GM18520 (cell line): Measurements from ENCODE around the gene CYP27A1.

ENCODE experiments used
- ATAC-seq: cut with Tn5 transposase; IDR thresholded peaks from one replicate; pipeline ENCODE4 v1.9.1; 2021; ENCODE audit not compliant: unreplicated experiment

Gene CYP27A1

GRCh38 chr2:218809515-218809914 is 27.6 kb downstream of the CYP27A1 start:
- no peak for ATAC-seq

DNA sequence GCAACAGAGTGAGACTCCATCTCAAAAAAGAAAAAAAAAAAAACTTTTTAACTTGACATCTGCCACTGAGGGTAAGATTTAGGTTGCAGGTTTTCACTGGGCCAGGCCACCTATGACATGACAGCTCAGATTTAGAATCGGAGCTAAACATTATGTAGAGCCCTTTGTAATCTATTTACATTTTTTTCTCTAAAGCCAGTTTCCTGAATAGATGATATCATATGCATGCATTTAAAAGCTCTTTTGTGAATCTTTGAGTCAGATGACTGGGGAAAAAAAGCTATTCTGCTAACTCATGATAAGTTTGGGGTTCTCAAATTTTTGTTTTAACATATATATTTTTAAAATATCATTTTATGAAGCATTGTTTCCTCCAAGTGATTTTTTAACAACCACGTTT is 28.3 kb downstream of the CYP27A1 start:
- no peak for ATAC-seq

GRCh38 chr2:218811382-218811781 is 29.4 kb downstream of the CYP27A1 start:
- no peak for ATAC-seq

- no peak for ATAC-seq
These were observed 30.3 kb downstream of the CYP27A1 start for GRCh38 chr2:218812096-218812815.

- ATAC-seq: no peak
These were observed 30.9 kb downstream of the CYP27A1 start for GRCh38 chr2:218812861-218813260.

DNA sequence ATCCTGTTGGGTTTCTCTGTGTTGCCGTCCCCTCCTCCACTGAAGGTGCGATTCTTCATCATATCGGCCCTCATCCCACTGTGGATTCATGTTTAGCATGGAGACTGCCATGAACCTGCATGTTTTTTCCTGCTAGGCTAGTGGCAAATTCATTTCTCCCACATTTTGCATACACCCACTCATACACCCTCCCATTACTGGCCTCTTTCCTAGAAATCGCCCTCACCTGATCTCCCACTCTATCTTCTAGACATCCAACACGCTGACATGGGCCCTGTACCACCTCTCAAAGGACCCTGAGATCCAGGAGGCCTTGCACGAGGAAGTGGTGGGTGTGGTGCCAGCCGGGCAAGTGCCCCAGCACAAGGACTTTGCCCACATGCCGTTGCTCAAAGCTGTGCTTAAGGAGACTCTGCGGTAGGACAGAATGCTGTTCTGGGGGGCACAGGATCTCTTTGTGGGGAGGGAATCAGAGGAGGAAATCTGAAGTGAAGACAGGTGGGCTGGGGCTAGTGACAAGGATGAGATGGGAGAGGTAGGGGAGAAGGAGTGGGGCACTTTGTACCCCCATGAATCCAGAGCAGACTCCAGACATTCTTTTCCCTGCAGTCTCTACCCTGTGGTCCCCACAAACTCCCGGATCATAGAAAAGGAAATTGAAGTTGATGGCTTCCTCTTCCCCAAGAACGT is 32.0 kb downstream of the CYP27A1 start:
- no peak for ATAC-seq

- ATAC-seq: no peak
These were observed 32.7 kb downstream of the CYP27A1 start for GRCh38 chr2:218814540-218815243.

DNA sequence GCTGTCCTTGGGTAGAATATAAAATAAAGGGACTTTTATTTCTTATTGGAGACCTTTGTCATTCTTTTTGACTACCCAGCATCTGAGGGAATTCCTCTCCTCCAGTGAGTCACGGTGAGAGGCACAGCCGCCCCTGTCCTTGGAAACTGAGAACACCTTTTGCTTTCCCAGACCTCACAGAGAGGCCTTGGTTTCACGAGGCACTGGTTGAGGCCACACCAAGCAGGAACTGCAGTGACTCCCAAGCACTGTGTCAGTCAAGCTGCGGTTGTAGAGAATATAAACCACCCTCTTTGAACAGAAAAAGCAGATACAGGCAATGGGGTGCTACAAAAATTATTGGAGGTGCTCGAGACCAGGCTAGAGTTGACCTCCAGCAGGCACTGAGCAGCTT is 33.3 kb downstream of the CYP27A1 start:
- no peak for ATAC-seq

GRCh38 chr2:218815649-218816048 is 33.7 kb downstream of the CYP27A1 start:
- ATAC-seq: no peak

DNA sequence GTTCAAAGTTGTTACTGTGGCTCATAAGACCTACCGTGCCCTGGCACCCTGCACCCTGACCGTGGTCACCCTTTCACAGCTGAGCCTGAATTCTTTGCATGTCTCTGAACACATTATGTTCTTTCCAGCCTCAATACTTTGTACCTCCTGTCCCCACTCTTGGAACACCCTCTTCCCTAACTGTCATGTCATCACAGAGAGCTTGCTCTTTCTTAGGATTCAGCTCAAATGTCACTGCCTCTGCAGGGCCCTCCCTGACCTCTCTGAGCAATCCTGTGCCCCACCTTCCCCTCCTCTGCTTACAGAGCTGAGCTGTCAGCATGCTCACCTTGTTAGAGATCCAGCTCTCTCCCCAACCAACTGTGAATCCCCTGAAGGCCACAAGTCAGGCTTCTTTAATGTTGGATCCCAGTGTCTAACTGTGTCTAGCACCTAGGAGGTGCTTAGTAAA is 34.6 kb downstream of the CYP27A1 start:
- no peak for ATAC-seq

DNA sequence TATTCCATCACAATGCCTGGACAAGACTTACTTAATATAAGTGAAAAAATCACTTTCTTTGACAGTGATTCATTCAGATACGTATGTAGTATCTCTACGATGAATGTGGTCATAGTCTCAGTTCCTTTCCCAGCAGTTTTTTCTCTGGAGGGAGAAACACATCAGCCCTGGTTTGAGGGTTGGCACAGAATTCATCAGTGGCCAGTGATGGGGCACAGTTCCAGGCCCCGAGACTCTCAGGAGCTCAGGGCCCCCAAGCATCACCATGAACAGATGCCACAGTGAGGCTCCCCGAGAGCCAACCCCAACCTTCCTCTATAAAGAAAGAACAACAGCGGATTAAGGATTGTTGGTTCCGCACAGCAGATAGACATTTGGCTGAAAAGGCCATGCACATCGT is 37.1 kb downstream of the CYP27A1 start:
- ATAC-seq: no peak

GRCh38 chr2:218820746-218821369 is 38.9 kb downstream of the CYP27A1 start:
- ATAC-seq: no peak

DNA sequence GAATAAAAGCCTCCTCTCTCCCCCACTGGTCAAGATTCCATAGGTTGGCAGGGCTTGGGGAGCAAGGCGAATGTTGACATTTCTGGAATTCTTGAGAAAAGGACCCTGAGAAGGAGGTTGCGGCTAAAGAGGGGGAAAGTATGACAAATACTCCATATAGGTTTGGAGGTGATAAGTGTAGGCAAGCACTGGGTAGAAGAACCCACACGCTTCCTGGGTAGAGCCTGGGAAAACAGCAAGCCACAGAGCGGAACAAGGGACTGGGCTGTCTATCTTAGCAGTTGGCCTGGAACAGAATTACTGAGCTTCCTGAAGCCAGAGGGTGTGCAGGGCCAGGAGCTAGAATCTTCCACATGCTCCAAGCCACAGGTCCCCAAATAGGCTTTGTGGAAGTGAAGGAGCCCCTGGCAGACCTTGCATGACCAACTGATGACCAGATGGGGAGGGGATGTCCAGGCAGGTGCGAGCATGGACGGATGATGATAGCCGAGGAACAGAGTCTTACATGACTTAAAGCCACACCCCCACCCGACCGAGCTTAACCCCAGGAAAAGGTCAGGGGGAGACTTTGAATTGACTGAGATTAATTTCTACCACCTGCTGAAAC is 39.8 kb downstream of the CYP27A1 start:
- ATAC-seq: no peak

GRCh38 chr2:218822622-218823021 is 40.7 kb downstream of the CYP27A1 start:
- no peak for ATAC-seq

- ATAC-seq: no peak
These were observed 41.4 kb downstream of the CYP27A1 start for GRCh38 chr2:218823196-218823855.

- ATAC-seq: no peak
These were observed 42.1 kb downstream of the CYP27A1 start for GRCh38 chr2:218824004-218824403.

- ATAC-seq: no peak
These were observed 44.8 kb downstream of the CYP27A1 start for GRCh38 chr2:218826791-218827190.

DNA sequence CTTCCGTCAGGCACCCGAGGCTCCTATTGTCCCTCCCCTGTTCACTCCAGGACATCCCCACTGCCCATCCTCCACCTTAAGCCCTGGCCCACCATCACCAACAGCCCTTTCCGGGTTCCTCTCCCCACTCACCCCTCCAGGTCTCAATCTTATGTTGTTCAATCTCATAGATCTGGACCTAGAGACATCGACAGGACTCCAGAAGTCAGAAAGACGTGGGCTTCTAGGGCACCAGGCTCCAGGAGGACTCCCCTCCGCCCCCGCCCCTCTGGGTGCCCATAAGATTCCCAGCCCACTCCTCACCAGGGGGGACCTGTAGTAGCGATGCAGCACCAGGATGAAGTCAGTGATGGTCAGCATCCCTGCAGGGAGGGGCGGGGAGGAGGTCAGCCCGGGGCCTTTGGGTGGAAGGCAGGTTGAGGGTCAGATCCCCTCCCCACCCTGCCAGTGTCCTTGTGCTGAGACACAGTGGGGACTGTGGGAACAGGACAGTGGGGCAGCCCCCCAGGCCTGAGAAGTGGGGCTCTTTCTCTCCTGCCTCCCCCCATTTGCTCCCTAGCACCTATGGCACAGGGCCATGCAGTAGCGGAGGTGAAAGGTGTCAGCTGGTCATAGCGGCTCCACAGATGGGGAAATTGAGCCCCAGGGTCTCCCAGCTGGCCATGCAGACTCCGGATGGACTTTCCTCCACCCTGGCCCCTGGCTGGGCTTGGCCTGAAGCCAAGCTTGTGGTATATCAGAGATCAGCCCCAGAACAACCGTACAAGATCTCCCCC is 45.9 kb downstream of the CYP27A1 start:
- ATAC-seq: no peak

DNA sequence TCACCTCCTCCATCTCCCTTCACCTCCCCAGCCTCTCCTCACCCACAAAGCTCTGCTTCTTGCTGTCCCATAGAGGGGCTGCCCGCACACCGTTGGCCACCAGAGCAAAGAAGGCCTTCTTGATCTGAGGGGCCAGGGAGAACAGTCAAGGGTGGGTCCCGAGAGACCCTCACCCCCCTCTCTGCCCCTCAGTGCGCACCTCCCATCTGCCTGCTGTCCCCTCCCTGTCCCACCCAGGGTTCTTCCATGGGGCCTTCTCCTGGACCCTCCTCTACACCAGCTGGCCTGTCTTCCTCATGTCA is 46.5 kb downstream of the CYP27A1 start:
- ATAC-seq: no peak

DNA sequence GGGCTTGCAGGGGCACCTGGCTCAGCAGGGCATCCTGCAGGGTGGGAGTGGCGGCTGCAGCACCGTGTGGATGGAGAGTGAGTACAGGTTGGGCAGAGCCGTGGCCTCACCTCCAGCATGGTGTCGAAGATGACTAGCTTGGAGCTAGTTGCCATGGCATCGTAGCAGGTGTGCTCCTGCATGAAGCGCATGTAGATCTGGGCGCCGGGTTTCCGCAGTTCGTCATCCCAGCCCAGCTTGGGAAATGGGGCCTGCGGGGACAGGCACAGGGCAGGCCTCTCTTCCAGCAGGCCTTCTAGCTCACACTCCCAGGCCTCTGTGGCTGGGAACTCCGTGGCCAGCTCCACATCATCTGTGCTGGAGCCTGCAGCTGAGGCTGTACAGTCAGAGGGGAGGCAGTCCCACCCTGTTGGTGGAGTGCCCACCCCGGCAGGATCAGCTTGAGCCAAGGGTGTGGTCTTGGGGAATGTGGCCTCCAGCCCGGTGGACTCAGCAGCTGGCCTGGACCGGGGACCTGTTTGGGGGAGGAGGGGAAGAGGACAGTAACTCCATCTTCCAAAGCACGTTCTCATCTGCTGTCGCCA is 48.0 kb downstream of the CYP27A1 start:
- no peak for ATAC-seq
